ENCODE measurements around the gene SYT3. TPM values are rescaled to one million over a fixed set of nuclear protein-coding genes. Genes with fewer than 3 reads are reported as not detected.
"Not testable (repeated sequence)": the region's sequence is repeated elsewhere in the genome, so short reads cannot be mapped to it uniquely, and the experiment has no call there.

SYT3 gene
- total RNA-seq, 1 donor from 2014 or later = 0.15 TPM

DNA sequence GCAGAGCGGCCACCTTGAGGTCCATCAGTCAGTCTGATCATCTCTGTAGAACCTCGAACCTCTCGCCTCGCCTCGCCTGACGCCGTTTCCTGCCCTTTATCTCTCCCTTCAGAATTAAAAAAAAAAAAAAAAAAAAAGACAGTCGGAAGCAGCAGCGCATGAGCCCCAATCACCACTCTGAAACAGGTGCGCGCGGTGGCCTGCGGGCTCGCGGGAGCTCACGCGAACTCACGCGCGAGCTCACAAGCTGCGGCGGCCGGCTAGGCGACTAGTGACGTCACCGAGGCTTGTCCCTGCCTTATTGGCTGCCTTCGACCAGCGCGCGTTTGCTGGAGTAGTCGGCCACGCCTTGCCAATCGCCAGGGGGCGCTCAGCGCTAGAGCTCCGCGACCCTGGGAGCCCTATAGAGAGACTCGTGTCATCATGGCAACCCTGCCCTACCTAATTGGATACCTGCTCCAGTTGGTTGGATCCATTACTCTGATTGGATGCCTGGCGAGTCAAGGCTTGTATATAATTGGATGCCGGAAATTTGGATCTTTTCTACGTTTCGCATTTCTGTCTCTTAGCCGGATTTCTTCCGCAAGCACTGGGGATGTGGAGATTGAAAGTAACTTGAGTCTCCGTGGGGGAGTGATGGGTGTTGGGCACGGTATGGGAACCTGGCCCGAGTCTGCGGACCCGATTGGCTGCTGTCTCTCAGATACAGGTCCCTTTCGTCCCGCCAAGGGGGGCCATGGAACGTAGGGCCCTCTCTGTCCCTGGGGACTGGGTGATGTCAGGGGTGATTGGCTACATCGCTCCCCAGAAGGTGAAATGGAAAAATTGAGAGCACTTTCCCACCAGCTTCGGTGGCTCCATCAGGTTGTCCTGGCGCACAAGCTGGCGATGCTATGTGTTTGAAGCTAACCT is 31.6 kb downstream of the SYT3 start:
- DNase-seq (peak; percentile 77), ATAC-seq (peak; percentile 64)
- intact Hi-C loops (cut with micrococcal nuclease) = no loop called here

DNA sequence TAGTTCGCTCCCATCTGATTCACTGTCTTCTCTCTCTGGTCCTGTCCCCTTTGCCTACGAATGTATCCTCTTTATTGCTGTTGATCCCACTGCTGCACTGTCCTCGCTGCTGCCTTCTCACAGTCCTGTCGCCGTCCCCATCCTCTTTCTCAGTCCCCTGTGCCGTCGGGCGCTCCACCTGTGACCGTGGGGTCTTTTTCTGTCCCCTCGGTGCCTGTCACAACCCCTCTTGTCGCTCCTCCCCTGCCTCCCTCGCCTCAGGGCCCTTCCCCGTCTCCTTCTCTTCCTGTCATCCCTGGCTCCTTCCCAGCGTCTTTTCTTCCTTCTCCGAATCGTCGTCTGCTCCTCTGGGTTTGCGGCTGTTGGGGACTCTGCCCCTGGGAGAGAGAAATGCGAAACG is 32.3 kb downstream of the SYT3 start:
- intact Hi-C loops (cut with micrococcal nuclease) = no loop called here
- DNase-seq = no peak
- ATAC-seq = no peak

DNA sequence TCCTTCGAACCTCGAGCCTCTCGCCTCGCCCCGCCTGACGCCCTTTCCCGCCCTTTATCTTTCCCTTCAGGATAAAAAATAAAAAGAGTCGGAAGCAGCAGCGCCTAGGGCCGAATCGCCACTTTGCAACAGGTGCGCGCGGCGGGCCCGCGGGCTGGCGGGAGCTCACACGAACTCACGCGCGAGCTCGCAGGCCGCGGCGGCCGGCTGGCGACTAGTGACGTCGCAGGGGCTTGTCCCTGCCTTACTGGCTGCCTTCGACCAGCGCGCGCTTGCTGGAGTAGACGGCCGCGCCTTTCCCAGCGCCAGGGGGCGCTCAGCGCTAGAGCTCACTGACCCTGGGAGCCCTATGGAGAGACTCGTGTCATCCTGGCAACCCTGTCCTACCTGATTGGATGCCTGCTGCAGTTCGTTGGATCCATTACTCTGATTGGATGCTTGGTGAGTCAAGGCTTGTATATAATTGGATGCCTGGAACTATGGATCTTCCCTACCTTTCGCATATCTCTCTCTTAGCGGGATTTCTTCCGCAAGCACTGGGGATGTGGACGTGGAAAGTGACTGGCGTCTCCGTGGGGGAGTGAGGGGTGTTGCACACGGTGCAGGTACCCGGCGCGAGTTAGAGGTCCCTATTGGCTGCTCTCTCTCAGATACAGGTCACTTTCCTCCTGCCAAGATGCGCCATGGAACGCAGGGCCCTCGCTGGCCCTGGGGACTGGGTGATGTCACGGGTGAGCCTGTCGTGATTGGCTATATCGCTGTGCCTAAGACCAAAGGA is 33.4 kb downstream of the SYT3 start:
- peak; percentile 22 for ATAC-seq
- DNase-seq; intact Hi-C loops (cut with micrococcal nuclease): not testable (repeated sequence)

GRCh38 chr19:50604264-50605073 is 35.2 kb downstream of the SYT3 start:
- intact Hi-C loops (cut with micrococcal nuclease); DNase-seq; ATAC-seq: not testable (repeated sequence)

DNA sequence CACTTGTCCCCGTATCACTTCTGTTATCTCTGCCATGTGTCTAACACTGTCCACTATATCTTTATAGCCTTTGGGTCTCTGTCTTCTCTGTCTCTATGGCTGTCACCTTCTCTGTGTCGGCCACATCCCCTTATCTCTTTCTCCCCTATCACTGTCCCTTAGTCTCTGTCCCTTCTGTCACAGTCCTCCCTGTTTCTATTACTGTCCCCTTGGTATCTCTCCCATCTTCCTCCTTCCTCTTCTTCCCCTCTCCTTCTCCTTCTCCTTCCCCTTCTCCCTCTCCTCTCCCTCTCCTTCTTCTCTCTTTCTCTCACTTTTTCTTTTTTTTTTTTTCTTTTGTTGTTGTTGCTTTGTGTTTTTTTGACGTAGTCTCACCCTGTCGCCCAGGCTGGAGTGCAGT is 36.7 kb downstream of the SYT3 start:
- intact Hi-C loops (cut with micrococcal nuclease) = no loop called here
- DNase-seq (no peak), ATAC-seq (no peak)

- DNase-seq = no peak
- ATAC-seq = no peak
- intact Hi-C loops (cut with micrococcal nuclease) = no loop called here
These were observed 37.2 kb downstream of the SYT3 start for GRCh38 chr19:50602496-50602895.

DNA sequence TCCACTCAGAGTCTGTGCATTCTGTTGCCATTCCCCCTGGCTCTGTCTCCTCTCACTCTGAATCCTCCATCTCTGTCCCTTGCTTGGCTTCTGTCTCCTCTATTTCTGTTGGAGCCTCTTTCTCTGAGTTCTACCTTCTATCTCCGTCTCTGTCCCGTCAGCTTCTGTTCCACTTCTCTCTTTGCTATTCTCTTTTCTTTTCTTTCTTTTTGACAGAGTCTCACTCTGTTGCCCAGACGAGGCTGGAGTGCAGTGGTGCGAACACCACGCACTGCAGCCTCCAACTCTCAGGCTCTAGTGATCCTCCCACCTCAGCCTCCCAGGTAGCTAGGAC is 37.6 kb downstream of the SYT3 start:
- ATAC-seq = no peak
- no peak for DNase-seq
- intact Hi-C loops (cut with micrococcal nuclease) = no loop called here

DNA sequence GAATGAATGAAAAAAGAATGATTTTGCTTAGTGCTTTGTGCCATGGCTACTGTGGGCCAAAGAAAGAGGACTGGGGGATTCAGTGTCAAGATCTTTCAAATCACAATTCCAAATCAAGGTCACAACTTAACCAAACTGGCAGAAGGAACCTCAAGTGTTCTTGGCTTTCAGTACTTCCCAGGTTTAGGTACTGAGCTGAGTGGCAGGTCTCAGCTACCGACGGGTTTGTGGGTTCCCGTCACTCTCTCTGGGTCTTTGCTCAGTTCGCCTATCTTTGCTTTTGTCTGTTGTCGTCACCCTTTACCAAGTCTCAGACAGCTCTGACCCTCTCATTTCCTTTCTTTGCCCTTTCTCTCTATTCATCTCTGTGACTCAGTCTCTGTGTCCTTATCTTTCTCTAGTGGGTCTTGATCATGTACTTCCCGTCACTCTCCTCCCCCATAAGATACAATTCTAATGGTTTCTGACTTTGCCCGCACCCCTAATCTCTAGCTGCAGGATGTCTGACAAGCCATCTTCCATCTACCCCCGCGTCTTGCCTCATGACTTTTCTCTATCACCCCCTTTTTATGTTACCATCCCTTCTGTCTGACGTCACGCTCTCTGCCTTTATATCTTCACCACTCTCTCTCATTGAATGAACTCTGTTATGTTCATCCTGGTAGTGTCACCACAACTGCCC is 38.1 kb downstream of the SYT3 start:
- intact Hi-C loops (cut with micrococcal nuclease) = no loop called here
- DNase-seq (no peak), ATAC-seq (no peak)

DNA sequence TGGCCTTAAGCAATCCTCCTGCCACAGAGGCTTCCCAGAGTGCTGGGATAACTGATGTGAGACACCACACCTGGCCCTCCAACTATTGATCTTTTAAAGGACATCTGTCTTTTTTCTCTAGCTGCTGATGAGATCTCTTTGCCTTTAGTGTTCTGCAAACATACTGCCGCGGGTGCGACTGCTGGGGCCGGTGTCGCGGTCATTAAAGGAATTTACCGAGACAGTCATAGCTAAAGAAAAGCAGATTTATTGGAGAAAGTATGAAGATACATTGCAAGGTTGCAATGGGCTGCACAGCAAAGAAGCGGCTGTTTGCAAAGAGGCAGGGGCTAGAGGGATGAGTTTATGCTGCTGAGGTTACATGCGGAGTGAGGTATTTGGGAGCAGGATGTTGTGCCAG is 40.3 kb downstream of the SYT3 start:
- intact Hi-C loops (cut with micrococcal nuclease) = no loop called here
- no peak for DNase-seq
- no peak for ATAC-seq

- DNase-seq (no peak), ATAC-seq (no peak)
- intact Hi-C loops (cut with micrococcal nuclease) = no loop called here
These were observed 49.5 kb downstream of the SYT3 start for GRCh38 chr19:50590191-50590590.

GRCh38 chr19:50581795-50582660 is 57.7 kb downstream of the SYT3 start:
- intact Hi-C loops (cut with micrococcal nuclease); DNase-seq; ATAC-seq: not testable (repeated sequence)

DNA sequence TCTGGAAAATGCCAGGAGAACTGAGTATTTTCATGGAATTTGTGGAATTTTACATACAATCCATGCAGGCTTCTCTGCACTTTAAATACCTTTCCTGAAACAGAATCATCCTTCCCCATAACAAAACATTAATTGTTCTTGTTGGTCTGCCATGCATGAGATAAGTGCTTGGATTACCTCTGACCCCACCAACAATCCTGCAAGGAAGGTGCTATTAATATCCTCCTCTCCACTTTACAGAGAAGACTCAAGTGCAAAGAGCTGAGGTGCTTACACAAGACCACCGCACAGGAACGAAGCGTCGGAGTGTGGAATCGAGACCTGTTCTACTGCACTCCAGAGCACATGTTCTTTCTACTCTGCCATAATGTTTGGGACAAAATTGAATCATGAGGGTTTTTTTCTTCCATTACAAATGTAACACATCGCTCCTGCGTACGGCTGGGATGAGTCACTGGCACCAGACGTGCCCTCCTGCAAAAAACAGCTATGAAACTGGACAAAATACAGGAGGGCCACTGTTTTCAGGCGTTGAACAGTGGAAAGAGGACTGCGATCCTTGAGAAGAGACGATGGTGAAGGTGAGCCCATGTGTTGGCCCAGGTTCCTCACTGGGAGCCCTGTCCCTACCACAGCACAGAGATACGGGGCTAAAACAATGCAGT is 58.6 kb downstream of the SYT3 start:
- no peak for ATAC-seq
- no peak for DNase-seq
- intact Hi-C loops (cut with micrococcal nuclease) = no loop called here

DNA sequence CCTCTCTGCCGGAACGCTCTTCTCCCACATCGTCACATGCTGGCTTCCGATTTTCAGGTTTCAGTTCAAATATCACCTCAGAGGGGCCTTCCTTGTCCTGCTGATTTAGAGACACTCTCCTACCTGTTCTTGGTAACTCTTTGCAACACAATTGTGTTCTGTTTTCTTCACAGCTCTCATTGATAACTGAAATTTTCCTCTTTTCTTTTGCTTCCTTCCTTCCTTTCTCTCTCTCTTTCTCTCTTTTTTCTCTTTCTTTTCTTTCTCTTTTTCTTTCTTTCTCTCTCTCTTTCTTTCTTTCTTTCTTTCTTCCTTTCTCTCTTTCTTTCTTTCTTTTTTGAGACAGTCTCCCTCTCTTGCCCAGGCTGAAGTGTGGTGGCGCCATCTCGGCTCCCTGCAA is 59.4 kb downstream of the SYT3 start:
- DNase-seq (no peak), ATAC-seq (no peak)
- intact Hi-C loops (cut with micrococcal nuclease) = no loop called here

DNA sequence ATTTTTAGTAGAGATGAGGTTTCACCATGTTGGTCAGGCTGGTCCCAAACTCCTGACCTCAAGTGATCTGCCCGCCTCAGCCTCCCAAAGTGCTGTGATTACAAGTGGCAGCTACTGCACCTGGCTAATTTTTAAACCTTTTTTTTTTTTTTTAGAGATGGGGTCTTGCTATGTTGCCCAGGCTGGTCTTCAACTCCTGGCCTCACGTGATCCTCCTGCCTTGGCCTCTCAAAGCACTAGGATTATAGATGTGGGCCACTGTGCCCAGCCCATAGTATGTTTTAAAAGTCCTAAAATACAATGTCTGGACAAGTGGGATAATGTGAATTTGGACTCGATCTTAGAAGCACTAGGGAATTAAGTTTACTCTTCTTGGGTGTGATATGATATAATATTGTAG is 62.9 kb downstream of the SYT3 start:
- ATAC-seq; intact Hi-C loops (cut with micrococcal nuclease); DNase-seq: not testable (repeated sequence)

DNA sequence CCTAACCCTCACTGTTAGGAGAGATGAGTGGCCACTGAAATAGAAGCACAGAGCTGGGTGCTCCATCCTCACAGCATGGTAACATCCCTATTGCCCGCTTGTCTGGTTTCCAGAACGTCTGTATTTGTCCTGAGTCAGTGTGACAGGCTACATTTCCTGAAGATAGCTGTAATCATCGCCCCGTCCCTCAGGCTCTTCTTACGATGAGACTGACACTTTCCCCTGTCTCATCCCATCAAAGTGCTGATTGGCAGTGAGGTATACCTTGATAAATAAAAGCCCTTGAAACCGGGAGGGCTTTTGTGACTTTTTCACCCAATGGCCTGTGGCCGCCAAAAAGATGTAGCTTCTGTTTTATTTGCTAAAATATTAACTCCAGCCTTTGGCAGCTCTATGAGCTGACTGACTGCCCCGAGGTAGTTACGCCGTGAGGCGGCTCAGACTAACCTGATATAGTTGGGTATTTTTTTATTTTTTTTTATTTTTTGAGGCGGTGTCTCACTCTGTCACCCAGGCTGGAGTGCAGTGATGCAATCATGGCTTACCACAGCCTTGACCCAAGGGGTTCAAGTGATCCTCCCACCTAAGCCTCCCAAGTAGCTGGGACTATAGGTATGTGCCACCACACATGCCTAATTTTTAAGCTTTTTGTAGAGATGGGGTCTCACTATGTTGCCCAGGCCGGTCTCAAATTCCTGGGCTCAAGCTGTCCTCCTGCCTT is 65.8 kb downstream of the SYT3 start:
- DNase-seq = no peak
- no peak for ATAC-seq
- intact Hi-C loops (cut with micrococcal nuclease) = no loop called here
